GM19025 (cell line): ENCODE data around the gene OPTN.
A peak's percentile ranks its signal among the peaks of the same experiment; 100 is the strongest.
"Not testable (repeated sequence)": the region's sequence is repeated elsewhere in the genome, so short reads cannot be mapped to it uniquely, and the experiment has no call there.

Experiments used
- ATAC-seq: cut with Tn5 transposase; IDR thresholded peaks from one replicate; pipeline ENCODE4 v1.9.1; 2021; ENCODE audit warnings: mild to moderate bottlenecking, low read depth, moderate library complexity; ENCODE audit not compliant: unreplicated experiment

OPTN gene

DNA sequence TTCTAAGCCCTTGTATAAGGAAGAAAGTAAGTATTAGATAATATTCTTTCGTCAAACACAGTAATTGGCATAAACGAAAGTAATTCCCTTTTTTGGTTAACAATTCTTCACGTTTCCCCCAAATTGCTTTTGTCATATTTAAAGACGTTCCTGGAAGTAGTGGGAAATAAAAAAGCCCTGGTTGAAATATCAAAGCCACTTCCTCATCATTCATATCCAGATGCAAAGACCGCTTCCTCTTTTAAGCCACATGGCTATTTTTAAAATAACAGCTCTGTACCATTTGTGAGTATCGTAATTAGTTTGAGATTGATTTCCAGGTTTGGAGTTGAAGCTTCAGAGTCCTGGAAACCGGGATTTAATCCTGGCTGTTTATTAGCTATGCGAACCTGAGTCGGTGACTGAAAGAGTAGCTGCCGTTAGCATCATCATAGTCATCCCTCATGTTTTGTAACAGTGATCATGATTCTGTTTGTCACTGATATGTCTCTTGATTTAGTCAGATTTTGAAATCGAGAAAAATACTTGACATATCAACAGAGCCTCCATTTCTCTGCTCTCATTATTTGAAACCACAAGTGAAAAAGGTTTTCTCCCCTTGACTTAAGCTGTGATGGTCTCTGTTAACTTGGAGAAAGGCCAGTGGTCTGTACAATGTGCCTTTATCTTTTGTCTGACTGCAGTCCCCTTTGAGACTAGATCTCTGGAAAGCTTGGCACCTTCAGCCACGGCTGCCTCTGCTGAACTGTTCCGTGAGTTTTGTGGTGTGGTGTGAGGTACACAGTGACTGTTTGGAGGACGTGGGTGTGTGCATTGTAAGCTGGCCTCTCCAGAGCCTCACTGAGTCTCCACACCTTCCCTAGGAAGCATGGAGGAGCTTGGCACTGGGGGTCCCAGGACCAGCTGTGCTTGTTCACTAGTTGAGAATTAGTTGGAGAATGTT lies 18.1 kb downstream of the OPTN start:
- ATAC-seq: no peak

DNA sequence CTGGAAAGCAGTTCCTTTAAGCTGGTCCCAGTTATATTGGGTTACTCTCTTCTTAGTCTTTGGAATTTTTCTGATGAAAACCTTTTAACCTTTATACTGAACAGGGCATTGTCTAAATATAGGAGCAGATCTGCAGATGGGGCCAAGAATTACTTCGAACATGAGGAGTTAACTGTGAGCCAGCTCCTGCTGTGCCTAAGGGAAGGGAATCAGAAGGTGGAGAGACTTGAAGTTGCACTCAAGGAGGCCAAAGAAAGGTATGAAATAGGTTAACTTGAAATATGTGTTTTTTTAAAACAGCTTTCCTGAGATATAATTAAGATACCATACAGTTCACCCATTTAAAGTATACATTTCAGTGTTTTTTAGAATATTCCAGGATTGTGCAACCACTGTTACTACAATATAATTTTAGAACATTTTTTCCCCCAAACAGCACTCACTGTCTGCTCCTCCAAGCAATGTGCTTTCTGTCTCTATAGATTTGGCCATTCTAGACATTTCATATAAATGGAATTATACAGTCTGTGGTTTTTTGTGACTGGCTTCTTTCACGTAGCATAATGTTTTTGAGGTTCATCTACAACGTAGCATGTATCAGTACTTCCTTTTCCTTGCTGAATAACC lies 18.9 kb downstream of the OPTN start:
- ATAC-seq: no peak

DNA sequence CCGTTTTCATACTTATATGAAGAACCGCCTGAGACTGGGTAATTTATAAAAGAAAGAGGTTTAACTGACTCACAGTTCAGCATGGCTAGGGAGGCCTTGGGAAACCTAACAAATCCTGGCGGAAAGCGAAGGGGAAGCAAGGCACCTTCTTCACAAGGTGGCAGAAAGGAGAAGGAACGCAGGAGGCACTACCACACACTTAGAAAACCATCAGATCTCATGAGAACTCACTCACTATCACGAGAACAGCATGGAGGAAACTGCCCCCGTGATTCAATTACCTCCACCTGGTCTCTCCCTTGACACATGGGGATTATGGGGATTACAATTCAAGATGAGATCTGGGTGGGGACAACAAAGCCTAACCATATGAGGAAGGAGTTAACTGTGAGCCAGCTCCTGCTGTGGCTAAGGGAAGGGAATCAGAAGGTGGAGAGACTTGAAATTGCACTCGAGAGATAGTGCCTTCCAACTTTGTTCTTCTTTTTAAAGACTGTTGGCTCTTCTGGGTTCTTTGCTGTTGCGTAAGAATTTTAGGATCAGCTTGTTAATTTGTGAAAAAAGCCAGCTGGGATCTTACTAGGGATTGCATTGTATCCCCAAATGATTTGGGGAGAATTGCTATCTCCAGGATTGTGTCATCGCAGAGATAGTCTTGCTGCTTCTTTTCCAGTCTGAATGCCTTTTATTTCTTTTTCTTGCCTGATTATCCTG lies 21.0 kb downstream of the OPTN start:
- no peak for ATAC-seq

DNA sequence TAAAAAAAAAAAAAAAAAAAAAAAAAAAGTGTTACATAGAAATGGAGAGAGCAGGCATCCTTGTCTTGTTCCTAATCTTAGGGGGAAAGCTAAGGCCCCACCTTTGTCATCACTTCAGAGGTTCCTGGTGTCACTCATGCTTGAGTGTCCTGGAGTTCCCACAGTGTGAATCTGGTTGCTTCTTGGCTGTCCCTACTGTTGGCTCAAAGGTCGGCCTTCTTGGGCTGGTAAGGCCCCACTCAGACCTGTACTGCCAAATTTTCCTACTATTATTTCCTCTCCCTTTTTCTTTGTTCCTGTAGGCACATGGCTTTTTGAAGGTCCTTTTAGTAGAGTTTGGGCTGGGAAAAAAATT lies 21.5 kb downstream of the OPTN start:
- ATAC-seq: no peak

DNA sequence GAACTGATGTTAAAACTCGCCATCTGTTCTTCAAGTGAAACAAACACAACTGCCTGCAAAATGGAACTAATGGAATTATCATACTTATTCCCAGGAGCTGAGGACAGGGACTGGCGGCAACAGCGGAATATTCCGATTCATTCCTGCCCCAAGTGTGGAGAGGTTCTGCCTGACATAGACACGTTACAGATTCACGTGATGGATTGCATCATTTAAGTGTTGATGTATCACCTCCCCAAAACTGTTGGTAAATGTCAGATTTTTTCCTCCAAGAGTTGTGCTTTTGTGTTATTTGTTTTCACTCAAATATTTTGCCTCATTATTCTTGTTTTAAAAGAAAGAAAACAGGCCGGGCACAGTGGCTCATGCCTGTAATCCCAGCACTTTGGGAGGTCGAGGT lies 36.7 kb downstream of the OPTN start:
- no peak for ATAC-seq

DNA sequence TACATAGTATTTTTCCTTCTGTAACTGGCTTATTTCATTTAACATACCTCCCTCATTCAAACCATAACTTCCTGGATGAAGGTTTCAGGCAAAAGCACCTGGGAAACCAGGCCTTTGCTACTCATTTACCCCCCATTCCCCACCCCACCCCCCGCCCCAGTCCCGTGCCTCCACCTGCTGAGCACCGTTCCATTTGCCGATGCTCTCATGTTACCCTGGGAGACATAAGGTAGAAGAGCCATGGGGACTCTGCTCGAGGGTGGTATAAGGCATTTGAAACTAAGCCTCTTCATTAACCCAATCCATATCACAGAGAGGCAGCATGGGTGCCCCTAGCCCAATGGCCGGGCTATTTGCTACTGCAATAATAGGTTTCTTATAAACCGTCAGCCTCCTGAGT lies 39.2 kb downstream of the OPTN start:
- no peak for ATAC-seq

DNA sequence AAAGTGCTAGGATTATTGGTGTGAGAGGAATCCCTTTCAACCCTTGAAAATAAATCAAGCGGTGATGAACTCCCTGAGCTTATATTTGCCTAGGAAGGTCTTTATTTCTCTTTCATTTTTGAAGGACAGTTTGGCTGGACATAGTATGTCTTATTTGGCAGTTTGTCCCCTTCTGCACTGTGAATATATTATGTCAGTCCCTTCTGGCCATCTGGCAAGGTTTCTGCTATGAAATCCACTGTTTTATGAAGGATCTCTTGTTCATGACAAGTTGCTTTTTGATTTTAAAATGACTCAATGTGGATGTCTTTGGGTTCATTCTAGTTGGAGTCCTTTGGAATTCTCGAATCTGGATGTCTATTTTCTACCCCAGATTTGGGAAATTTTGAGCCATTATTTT lies 39.7 kb downstream of the OPTN start:
- no peak for ATAC-seq

DNA sequence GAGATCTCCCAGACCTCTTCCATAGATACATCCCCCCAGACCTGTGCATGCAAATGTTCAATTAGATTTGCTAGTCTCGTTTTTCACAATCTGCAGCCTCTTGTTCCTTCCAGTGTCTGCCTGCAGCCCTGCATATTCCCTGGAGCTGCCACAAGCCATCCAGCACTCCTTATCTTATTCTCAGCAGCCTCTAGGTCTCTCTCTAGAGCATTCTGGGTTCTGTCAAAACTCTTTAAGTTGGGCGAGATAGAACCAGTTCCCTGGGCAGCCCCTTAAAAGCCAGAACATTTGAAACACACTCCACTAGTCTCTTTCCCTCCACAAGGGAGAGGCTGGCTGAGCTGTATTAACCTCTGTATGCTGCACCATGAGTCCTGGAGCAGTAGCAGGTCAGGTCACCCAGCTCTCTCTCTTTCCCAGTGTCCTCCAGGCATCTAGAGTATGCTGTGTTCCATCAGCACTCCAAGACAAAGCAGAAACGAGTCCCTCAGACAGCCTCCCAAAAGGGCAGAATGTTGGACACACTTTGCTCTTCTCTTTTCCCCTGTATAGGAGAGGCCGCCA lies 40.7 kb downstream of the OPTN start:
- no peak for ATAC-seq

DNA sequence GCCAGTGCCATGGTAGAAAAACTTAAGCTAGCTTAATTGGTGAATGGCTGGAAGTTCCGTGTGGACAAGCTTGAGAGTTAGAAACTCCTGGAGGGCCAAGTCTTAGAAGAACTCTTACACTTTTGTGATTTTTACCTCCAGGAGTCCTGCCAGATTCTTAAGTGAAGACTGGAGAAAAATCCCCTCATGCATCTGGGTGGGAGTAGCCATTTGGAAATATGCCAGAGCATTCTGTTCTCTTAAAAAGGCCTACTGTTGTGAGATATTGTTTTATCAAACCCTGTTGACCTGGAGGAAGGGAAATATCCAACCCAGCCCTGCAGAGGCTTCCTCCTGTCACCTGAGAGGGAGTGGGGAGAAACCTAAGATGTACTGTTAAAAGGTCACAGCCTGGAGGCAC lies 43.8 kb downstream of the OPTN start:
- ATAC-seq: no peak

DNA sequence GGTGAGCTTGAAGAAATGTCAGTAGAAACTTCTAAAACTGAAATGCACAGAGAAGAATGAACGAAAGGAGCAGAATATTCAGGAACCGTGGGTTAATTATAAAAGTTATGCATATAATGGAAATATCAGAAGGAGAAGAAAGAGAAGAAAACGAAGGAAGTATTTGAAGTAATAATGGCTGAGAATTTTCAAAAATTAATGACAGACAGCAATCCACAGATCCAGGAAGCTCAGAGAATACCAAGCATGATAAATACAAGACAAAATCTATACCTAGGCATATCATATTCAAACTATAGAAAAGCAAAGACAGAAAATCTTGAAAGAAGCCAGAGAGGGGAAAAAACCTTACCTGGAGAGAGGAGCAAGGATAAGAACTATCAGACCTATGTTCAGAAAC lies 44.9 kb downstream of the OPTN start:
- ATAC-seq: no peak

DNA sequence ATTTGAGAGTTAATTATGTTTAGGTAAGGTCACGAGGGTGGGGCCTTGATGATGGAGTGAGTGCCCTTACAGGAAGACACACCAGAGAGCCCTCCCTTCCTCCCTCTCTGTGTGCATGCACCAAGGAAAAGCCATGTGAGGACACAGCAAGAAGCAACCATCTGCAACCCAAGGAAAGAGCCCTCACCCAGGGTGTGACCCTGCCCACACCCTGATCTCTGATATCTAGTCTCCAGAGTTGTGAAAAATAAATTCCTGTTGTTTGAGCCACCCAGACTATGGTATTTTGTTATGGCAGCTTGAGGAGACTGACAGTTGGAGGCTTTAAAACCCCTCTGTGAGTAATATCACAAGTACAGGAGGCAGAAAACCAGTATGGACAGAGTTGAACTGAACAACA lies 46.4 kb downstream of the OPTN start:
- ATAC-seq: no peak

DNA sequence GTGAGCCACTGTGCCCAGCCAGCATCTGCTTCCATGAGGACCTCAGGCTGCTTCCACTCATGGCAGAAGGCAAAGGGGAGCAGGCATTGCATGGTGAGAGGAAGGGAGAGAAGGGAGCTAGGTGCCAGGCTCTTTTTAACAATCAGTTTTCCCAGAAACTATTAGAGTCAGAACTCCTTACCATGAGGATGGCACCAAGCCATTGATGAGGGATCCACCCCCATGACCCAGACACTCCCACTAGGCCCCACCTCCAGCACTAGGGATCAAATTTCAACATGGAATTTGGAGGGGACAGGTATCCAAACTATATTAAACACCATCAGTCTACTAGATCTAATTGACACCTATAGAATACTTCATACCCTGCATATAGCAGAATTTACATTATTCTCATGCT lies 47.2 kb downstream of the OPTN start:
- ATAC-seq: no peak

DNA sequence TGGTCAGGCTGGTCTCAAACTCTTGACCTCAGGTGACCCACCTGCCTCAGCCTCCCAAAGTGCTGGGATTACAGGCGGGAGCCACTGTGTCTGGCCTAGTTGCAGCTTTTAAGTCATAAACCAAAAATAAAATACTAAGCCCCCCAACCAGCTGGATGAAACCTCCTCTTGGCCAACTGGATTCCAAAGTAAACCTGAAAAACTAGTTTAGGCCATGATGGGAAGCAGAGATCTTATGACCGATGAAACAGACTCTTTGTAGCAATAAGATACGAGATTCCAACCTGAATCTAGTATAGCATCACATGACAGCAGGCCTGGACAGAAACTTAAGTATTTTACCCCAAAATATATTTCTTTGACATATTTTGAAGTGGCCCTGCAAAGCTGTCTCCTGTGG lies 52.3 kb downstream of the OPTN start:
- no peak for ATAC-seq

DNA sequence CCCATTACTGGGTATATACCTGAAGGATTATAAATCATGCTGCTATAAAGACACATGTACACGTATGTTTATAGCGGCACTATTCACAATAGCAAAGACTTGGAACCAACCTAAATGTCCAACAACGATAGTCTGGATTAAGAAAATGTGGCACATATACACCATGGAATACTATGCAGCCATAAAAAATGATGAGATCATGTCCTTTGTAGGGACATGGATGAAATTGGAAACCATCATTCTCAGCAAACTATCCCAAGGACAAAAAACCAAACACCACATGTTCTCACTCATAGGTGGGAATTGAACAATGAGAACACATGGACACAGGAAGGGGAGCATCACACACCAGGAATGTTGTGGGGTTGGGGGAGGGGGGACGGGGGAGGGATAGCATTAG lies 55.9 kb downstream of the OPTN start:
- not testable (repeated sequence) for ATAC-seq

DNA sequence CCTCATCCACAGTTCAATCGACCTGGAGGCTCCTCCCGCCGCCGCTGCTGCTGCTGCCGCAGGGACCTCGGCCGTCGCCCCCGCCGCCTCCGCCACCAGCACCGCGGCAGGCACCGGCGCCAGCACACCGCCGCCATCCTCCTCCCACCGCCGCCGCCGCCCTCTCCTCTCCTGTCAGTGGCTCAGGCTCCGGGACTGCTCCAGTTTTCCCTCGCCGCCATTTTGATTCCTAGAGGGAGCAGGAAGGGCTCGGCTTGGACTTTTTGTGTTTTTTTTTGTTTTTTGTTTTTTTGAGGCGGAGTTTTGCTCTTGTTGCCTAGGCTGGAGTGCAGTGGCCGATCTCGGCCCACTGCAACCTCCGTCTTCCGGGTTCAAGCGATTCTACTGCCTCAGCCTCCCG lies 58.4 kb downstream of the OPTN start:
- ATAC-seq: no peak

DNA sequence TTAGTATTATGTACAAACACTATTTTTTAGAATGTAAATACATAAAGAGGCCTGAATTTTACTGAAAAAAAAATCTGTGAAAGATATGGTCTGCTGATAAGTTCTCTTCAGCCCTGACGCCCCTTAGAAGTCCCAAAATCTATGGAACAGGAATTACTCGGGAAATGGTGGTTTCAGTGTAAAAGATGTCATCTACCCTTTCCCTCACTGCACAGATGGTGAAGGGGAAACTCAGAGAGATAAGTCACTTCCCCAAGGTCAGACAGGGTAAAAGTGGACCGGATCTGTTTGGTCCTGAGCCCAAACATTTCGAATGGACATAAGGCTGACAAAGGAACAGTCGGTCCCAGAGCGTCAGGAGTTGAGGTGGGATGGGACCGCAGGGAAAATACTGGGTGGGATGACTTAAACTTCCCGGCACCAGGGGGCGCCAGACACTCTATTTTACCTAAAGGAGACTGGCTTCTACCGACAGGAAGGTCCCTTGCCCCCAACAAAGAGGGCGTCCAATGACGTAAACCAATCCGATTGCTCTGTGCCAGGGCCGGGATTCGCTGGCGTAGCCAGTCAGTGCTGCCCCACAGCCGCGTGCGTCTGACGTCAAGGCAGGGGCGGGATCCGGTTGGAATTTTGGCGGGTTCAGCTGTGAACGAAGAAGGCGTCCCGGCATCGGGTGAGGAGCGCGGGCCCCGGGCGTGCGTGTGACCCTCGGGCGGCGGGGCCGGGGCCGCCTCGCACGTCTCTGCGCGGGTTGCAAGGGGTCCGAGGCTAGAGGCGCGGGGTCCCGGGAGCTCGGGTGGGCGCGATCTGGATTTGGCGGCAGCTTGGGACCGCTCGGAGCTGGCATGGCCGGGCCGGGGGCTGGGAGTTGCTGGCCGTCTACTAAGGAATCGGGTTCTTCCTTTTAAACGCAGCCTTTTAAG lies 61.2 kb downstream of the OPTN start, which contains the start of gene MCM10:
TSS of gene MCM10 (plus strand) at position 625 of the 923 bp plus-strand sequence. CDS start 2,645 bp downstream, outside the sequence.
- ATAC-seq: peak; percentile 100

DNA sequence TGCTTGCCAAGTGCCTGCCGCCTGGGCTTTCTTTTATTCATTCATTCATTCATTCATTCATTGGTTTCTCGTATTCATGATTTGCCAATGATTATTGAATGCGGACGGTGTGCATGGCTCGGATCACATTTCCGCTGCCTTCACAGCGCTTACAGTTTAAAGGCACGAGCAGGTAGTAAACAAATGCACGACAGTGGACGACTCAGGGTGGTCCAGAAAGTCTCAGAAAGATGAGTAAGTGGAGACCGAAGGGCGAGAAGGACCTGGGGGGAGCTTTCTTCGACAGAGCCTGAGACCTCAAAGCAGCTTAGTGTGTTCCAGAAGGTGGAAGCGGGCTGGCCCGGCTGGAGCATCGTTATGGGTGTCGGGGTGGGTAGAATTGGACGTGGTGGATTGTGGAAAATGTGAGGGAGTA lies 61.9 kb downstream of the OPTN start:
- no peak for ATAC-seq

DNA sequence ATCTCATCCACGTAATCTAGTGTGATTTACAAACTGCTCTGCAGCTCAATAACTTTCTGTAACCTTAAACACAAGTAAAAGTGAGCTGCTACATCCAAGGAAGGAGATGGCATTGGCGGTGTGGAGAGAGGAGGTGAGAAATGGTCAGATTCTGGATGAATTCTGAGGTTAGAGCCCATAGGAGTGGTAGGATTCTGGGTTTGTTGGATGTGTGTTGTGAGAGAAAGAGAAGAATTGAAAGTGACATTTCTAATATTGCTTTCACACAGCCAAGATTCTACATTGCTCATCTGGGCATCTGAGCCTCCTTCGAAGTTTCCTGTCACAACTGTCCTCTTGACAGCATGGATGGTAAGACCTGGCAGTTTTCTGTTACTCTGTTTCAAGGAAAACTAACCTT lies 63.9 kb downstream of the OPTN start:
- ATAC-seq: no peak

DNA sequence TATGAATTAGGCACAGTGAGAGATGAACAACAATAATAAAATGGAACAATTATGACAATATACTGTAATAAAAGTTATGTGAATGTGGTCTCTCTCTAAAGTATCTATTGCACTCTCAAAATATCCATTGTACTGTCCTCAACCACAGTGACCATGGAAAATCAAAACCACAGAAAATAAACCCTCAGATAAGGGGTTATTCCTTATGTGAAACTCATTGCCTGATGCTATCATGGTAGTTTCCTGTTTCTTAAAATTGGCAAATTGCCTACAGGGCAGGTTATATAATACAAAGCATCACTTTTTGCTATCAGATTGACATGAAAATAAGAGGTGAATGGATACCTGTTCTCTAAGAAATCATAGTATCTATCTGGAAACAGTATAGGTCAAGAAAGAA lies 65.2 kb downstream of the OPTN start:
- ATAC-seq: no peak

DNA sequence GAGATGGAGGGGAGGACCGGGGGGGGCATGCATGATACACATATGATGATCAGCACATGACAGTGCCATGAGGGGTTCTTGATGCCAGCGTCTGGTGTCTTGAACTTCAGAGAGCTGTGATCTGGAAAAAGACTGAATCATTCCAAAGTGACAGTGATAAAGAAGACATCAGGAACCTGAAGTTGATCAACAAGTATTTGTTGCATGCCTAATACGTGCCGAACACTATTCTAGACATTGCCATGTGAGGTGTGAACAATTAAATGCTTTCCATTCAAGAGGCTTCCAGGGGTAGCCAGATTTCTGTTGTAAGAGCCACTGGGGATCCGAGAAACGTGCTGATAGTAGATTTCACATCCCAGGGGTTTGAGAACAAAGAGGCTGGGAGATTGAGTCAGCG lies 67.6 kb downstream of the OPTN start:
- no peak for ATAC-seq
